GM19193 (cell line): ENCODE measurements around the gene GOT1.

Experiments used
- POLR2A ChIP-seq: IDR thresholded peaks from 4 replicates; pipeline ENCODE4 v1.6.1; 2011; ENCODE audit not compliant: insufficient read depth, insufficient read length; ENCODE audit errors: extremely low read depth

The GOT1 gene

GRCh38 chr10:99364125-99364524 is 66.3 kb downstream of the GOT1 start:
- TF ChIP-seq POLR2A: no peak

GRCh38 chr10:99360934-99361333 is 69.5 kb downstream of the GOT1 start:
- TF ChIP-seq POLR2A: no peak

- no peak for TF ChIP-seq POLR2A
These were observed 72.3 kb downstream of the GOT1 start for GRCh38 chr10:99358101-99358500.

- no peak for TF ChIP-seq POLR2A
These were observed 72.7 kb downstream of the GOT1 start for GRCh38 chr10:99357691-99358090.

- no peak for TF ChIP-seq POLR2A
These were observed 77.2 kb downstream of the GOT1 start for GRCh38 chr10:99353182-99353581.

GRCh38 chr10:99347672-99348071 is 82.8 kb downstream of the GOT1 start:
- no peak for TF ChIP-seq POLR2A
